HEK293 (cell line): ENCODE results near the gene TMEM121.

Experiments used
- GFI1B ChIP-seq: fragments of 450-650 bp; formaldehyde crosslinking; IDR thresholded peaks from 2 replicates; pipeline ENCODE4 v1.5.1; 2016; ENCODE audit warnings: missing biosample characterization, missing genetic modification characterization
- IKZF3 ChIP-seq: fragments of 450-650 bp; IDR thresholded peaks from 2 replicates; pipeline ENCODE4 v1.5.0; 2018; ENCODE audit warnings: missing biosample characterization, mild to moderate bottlenecking, missing genetic modification characterization, moderate library complexity
- MEIS1 ChIP-seq: sonication (generic); formaldehyde crosslinking; IDR thresholded peaks from 2 replicates; pipeline ENCODE4 v1.8.1; 2022; ENCODE audit warnings: missing genetic modification reagents, mild to moderate bottlenecking, borderline replicate concordance
- OSR2 ChIP-seq: fragments of 450-650 bp; formaldehyde crosslinking; IDR thresholded peaks from 2 replicates; pipeline ENCODE4 v1.5.1; 2016; ENCODE audit warnings: missing biosample characterization, missing genetic modification characterization
- SP2 ChIP-seq: fragments of 450-650 bp; formaldehyde crosslinking; IDR thresholded peaks from 2 replicates; pipeline ENCODE4 v1.5.1; 2016; ENCODE audit warnings: missing biosample characterization, missing genetic modification characterization
- ZBTB17 ChIP-seq: fragments of 450-650 bp; formaldehyde crosslinking; IDR thresholded peaks from 2 replicates; pipeline ENCODE4 v1.5.1; 2016; ENCODE audit warnings: missing biosample characterization, missing genetic modification characterization
- ZBTB21 ChIP-seq: fragments of 450-650 bp; formaldehyde crosslinking; IDR thresholded peaks from 2 replicates; pipeline ENCODE4 v1.5.1; 2017; ENCODE audit warnings: missing biosample characterization, missing genetic modification characterization
- ZEB2 ChIP-seq: fragments of 450-650 bp; formaldehyde crosslinking; IDR thresholded peaks from 2 replicates; pipeline ENCODE4 v1.5.1; 2016; ENCODE audit warnings: missing biosample characterization, missing genetic modification characterization
- ZNF138 ChIP-seq: fragments of 450-650 bp; formaldehyde crosslinking; IDR thresholded peaks from 2 replicates; pipeline ENCODE4 v1.5.1; 2016; ENCODE audit warnings: missing biosample characterization, missing genetic modification characterization, borderline replicate concordance
- ZNF239 ChIP-seq: fragments of 450-650 bp; formaldehyde crosslinking; IDR thresholded peaks from 2 replicates; pipeline ENCODE4 v1.5.1; 2016; ENCODE audit warnings: missing biosample characterization, missing genetic modification characterization
- ZNF48 ChIP-seq: fragments of 450-650 bp; formaldehyde crosslinking; IDR thresholded peaks from 2 replicates; pipeline ENCODE4 v1.5.1; 2016; ENCODE audit warnings: missing biosample characterization, missing genetic modification characterization
- ZNF501 ChIP-seq: fragments of 450-650 bp; formaldehyde crosslinking; IDR thresholded peaks from 2 replicates; pipeline ENCODE4 v1.5.1; 2016; ENCODE audit warnings: missing biosample characterization, missing genetic modification characterization
- ZNF626 ChIP-seq: fragments of 450-650 bp; sonication (Bioruptor Pico); formaldehyde crosslinking; IDR thresholded peaks from 2 replicates; pipeline ENCODE4 v1.5.1; 2018; ENCODE audit warnings: missing biosample characterization, missing genetic modification characterization, inconsistent platforms
- ZSCAN23 ChIP-seq: fragments of 450-650 bp; formaldehyde crosslinking; IDR thresholded peaks from 2 replicates; pipeline ENCODE4 v1.5.1; 2016; ENCODE audit warnings: missing biosample characterization, missing genetic modification characterization
- TF ChIP-seq, protein P1 (sequence below): fragments of 450-650 bp; formaldehyde crosslinking; conservative IDR thresholded peaks from 2 replicates; pipeline ENCODE4 v1.5.1; 2016; ENCODE audit warnings: low read depth, missing biosample characterization, missing genetic modification characterization
- TF ChIP-seq, protein P2 (sequence below): fragments of 450-650 bp; formaldehyde crosslinking; IDR thresholded peaks from 2 replicates; pipeline ENCODE4 v1.5.1; 2016; ENCODE audit warnings: missing biosample characterization, missing genetic modification characterization
- TF ChIP-seq, protein P3 (sequence below): IDR thresholded peaks from 2 replicates; pipeline ENCODE4 v1.6.1; 2011; ENCODE audit warnings: mild to moderate bottlenecking, low read depth, low read length, borderline replicate concordance
- TF ChIP-seq, protein P4 (sequence below): fragments of 450-650 bp; formaldehyde crosslinking; IDR thresholded peaks from 2 replicates; pipeline ENCODE4 v1.5.0; 2017; ENCODE audit warnings: missing biosample characterization, missing genetic modification characterization, borderline replicate concordance
- TF ChIP-seq, protein P5 (sequence below): fragments of 450-650 bp; IDR thresholded peaks from 2 replicates; pipeline ENCODE4 v1.5.1; 2018; ENCODE audit warnings: missing biosample characterization, mild to moderate bottlenecking, missing genetic modification characterization
- TF ChIP-seq, protein P6 (sequence below): fragments of 450-650 bp; formaldehyde crosslinking; IDR thresholded peaks from 2 replicates; pipeline ENCODE4 v1.5.1; 2016; ENCODE audit warnings: missing biosample characterization, missing genetic modification characterization

The TMEM121 gene

DNA sequence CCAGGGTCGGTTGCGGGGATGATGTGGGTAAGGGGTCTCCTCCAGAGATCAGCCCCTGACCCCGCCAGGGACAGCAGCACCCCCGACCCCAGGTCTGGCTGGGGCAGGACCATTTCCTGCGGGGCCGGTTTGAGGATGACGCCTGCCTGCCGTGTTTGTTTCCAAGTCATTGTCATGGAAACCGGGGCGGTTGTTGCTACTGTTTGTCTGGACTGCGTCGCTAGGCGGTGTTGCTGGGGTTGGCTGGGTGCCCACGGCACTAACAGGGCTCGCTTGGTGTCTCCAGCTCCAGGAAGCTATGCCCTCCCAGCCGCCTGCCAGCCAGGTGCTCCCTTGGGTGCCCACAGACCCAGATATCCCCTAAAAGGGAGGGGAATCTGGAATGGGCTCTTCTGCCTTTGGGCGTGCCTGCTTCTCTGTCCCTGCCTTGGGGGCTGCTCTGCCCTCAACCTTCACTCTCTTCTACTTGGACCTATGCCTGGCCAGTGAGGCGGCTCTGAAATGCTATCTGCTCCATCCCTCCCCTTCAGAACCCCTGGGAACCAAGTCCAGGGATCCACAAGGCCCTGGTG is 44.4 kb upstream of the TMEM121 start (continued):
- TF ChIP-seq, protein P1, sequence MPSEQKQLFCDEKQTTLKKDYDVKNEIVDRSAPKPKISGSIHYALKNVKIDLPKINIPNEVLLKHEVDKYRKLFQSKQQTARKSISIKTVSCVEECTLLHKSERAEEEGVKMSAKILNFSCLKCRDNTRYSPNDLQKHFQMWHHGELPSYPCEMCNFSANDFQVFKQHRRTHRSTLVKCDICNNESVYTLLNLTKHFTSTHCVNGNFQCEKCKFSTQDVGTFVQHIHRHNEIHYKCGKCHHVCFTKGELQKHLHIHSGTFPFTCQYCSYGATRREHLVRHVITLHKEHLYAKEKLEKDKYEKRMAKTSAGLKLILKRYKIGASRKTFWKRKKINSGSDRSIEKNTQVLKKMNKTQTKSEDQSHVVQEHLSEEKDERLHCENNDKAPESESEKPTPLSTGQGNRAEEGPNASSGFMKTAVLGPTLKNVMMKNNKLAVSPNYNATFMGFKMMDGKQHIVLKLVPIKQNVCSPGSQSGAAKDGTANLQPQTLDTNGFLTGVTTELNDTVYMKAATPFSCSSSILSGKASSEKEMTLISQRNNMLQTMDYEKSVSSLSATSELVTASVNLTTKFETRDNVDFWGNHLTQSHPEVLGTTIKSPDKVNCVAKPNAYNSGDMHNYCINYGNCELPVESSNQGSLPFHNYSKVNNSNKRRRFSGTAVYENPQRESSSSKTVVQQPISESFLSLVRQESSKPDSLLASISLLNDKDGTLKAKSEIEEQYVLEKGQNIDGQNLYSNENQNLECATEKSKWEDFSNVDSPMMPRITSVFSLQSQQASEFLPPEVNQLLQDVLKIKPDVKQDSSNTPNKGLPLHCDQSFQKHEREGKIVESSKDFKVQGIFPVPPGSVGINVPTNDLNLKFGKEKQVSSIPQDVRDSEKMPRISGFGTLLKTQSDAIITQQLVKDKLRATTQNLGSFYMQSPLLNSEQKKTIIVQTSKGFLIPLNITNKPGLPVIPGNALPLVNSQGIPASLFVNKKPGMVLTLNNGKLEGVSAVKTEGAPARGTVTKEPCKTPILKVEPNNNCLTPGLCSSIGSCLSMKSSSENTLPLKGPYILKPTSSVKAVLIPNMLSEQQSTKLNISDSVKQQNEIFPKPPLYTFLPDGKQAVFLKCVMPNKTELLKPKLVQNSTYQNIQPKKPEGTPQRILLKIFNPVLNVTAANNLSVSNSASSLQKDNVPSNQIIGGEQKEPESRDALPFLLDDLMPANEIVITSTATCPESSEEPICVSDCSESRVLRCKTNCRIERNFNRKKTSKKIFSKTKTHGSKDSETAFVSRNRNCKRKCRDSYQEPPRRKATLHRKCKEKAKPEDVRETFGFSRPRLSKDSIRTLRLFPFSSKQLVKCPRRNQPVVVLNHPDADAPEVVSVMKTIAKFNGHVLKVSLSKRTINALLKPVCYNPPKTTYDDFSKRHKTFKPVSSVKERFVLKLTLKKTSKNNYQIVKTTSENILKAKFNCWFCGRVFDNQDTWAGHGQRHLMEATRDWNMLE (tag by site-specific recombination): no peak
- no peak for TF ChIP-seq ZNF239 (tag by site-specific recombination)
- TF ChIP-seq MEIS1: no peak
- TF ChIP-seq ZNF48: no peak
- TF ChIP-seq ZBTB17 (tag by site-specific recombination): peak; percentile 68; the same call in 1 of the 2 replicates
- TF ChIP-seq, protein P2, sequence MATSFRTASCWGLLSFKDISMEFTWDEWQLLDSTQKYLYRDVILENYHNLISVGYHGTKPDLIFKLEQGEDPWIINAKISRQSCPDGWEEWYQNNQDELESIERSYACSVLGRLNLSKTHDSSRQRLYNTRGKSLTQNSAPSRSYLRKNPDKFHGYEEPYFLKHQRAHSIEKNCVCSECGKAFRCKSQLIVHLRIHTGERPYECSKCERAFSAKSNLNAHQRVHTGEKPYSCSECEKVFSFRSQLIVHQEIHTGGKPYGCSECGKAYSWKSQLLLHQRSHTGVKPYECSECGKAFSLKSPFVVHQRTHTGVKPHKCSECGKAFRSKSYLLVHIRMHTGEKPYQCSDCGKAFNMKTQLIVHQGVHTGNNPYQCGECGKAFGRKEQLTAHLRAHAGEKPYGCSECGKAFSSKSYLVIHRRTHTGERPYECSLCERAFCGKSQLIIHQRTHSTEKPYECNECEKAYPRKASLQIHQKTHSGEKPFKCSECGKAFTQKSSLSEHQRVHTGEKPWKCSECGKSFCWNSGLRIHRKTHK (tag by site-specific recombination): no peak
- no peak for TF ChIP-seq GFI1B
- TF ChIP-seq, protein P3, sequence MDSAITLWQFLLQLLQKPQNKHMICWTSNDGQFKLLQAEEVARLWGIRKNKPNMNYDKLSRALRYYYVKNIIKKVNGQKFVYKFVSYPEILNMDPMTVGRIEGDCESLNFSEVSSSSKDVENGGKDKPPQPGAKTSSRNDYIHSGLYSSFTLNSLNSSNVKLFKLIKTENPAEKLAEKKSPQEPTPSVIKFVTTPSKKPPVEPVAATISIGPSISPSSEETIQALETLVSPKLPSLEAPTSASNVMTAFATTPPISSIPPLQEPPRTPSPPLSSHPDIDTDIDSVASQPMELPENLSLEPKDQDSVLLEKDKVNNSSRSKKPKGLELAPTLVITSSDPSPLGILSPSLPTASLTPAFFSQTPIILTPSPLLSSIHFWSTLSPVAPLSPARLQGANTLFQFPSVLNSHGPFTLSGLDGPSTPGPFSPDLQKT: no peak
- TF ChIP-seq ZSCAN23 (tag by site-specific recombination): no peak
- peak; percentile 88 for TF ChIP-seq OSR2 (tag by site-specific recombination)
- TF ChIP-seq ZNF138 (tag by site-specific recombination): no peak
- TF ChIP-seq, protein P4, sequence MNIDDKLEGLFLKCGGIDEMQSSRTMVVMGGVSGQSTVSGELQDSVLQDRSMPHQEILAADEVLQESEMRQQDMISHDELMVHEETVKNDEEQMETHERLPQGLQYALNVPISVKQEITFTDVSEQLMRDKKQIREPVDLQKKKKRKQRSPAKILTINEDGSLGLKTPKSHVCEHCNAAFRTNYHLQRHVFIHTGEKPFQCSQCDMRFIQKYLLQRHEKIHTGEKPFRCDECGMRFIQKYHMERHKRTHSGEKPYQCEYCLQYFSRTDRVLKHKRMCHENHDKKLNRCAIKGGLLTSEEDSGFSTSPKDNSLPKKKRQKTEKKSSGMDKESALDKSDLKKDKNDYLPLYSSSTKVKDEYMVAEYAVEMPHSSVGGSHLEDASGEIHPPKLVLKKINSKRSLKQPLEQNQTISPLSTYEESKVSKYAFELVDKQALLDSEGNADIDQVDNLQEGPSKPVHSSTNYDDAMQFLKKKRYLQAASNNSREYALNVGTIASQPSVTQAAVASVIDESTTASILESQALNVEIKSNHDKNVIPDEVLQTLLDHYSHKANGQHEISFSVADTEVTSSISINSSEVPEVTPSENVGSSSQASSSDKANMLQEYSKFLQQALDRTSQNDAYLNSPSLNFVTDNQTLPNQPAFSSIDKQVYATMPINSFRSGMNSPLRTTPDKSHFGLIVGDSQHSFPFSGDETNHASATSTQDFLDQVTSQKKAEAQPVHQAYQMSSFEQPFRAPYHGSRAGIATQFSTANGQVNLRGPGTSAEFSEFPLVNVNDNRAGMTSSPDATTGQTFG (tag by site-specific recombination): no peak
- TF ChIP-seq, protein P5, sequence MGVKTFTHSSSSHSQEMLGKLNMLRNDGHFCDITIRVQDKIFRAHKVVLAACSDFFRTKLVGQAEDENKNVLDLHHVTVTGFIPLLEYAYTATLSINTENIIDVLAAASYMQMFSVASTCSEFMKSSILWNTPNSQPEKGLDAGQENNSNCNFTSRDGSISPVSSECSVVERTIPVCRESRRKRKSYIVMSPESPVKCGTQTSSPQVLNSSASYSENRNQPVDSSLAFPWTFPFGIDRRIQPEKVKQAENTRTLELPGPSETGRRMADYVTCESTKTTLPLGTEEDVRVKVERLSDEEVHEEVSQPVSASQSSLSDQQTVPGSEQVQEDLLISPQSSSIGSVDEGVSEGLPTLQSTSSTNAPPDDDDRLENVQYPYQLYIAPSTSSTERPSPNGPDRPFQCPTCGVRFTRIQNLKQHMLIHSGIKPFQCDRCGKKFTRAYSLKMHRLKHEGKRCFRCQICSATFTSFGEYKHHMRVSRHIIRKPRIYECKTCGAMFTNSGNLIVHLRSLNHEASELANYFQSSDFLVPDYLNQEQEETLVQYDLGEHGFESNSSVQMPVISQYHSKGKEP (tag by site-specific recombination): no peak
- TF ChIP-seq ZEB2 (tag by site-specific recombination): peak; percentile 12; the same call in 1 of the 2 replicates
- TF ChIP-seq SP2 (tag by site-specific recombination): peak; percentile 56; the same call in 1 of the 2 replicates
- TF ChIP-seq ZNF626: no peak
- 0 out of 2 replicates have a peak, but pooled peaks have one; percentile 37 for TF ChIP-seq ZNF501
- TF ChIP-seq, protein P6, sequence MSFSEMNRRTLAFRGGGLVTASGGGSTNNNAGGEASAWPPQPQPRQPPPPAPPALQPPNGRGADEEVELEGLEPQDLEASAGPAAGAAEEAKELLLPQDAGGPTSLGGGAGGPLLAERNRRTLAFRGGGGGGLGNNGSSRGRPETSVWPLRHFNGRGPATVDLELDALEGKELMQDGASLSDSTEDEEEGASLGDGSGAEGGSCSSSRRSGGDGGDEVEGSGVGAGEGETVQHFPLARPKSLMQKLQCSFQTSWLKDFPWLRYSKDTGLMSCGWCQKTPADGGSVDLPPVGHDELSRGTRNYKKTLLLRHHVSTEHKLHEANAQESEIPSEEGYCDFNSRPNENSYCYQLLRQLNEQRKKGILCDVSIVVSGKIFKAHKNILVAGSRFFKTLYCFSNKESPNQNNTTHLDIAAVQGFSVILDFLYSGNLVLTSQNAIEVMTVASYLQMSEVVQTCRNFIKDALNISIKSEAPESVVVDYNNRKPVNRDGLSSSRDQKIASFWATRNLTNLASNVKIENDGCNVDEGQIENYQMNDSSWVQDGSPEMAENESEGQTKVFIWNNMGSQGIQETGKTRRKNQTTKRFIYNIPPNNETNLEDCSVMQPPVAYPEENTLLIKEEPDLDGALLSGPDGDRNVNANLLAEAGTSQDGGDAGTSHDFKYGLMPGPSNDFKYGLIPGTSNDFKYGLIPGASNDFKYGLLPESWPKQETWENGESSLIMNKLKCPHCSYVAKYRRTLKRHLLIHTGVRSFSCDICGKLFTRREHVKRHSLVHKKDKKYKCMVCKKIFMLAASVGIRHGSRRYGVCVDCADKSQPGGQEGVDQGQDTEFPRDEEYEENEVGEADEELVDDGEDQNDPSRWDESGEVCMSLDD (tag by site-specific recombination): 0 out of 2 replicates have a peak, but pooled peaks have one; percentile 2
- TF ChIP-seq IKZF3 (tag by site-specific recombination): no peak; the same call in 1 of the 2 replicates
- TF ChIP-seq ZBTB21 (tag by site-specific recombination): peak; percentile 37; the same call in 1 of the 2 replicates
